KMS-11 (cell line): Measurements from ENCODE around the gene SPHK1.

ENCODE experiments used
- H2AFZ ChIP-seq: fragments of 200-600 bp; sonication (generic); 2 replicates; pipeline ENCODE4 v1.6.1; 2016; ENCODE audit warnings: antibody characterized with exemption, mixed run types, low read depth
- H3K27ac ChIP-seq: fragments of 200-600 bp; sonication (generic); 2 replicates; pipeline ENCODE4 v1.6.1; 2016; ENCODE audit warnings: mild to moderate bottlenecking, mixed run types
- H3K27me3 ChIP-seq: fragments of 200-600 bp; sonication (generic); 2 replicates; pipeline ENCODE4 v1.6.1; 2017; ENCODE audit warnings: mild to moderate bottlenecking, low read depth, mixed run types, moderate library complexity; ENCODE audit not compliant: insufficient read depth
- H3K36me3 ChIP-seq: fragments of 200-600 bp; sonication (generic); 2 replicates; pipeline ENCODE4 v1.6.1; 2017; ENCODE audit warnings: mild to moderate bottlenecking, mixed run types; ENCODE audit not compliant: insufficient read depth
- H3K4me1 ChIP-seq: fragments of 200-600 bp; sonication (generic); 2 replicates; pipeline ENCODE4 v1.6.1; 2016; ENCODE audit warnings: mild to moderate bottlenecking, low read depth, mixed run types; ENCODE audit not compliant: poor library complexity, severe bottlenecking
- H3K4me2 ChIP-seq: fragments of 200-600 bp; sonication (generic); 2 replicates; pipeline ENCODE4 v1.7.0; 2016; ENCODE audit warnings: mild to moderate bottlenecking, mixed run types
- H3K4me3 ChIP-seq: fragments of 200-600 bp; sonication (generic); IDR thresholded peaks from 2 replicates; pipeline ENCODE4 v1.6.1; 2017; ENCODE audit warnings: low read depth, low read length, mixed read lengths; ENCODE audit not compliant: insufficient read depth
- H3K79me2 ChIP-seq: fragments of 200-600 bp; sonication (generic); 2 replicates; pipeline ENCODE4 v1.6.1; 2016; ENCODE audit warnings: low read depth, mixed run types; ENCODE audit not compliant: insufficient read depth
- H3K9ac ChIP-seq: fragments of 200-600 bp; sonication (generic); 2 replicates; pipeline ENCODE4 v1.6.1; 2016; ENCODE audit warnings: mild to moderate bottlenecking, mixed run types
- H4K20me1 ChIP-seq: fragments of 200-600 bp; sonication (generic); 2 replicates; pipeline ENCODE4 v1.6.1; 2016; ENCODE audit warnings: mild to moderate bottlenecking, mixed run types; ENCODE audit not compliant: insufficient read depth
- TF ChIP-seq, protein P1 (sequence below): fragments of 200-600 bp; sonication (generic); conservative IDR thresholded peaks from 2 replicates; pipeline ENCODE4 v1.6.1; 2017; ENCODE audit warnings: low read depth, mild to moderate bottlenecking, antibody characterized with exemption, low read length, moderate library complexity, mixed read lengths

SPHK1 gene, protein sequence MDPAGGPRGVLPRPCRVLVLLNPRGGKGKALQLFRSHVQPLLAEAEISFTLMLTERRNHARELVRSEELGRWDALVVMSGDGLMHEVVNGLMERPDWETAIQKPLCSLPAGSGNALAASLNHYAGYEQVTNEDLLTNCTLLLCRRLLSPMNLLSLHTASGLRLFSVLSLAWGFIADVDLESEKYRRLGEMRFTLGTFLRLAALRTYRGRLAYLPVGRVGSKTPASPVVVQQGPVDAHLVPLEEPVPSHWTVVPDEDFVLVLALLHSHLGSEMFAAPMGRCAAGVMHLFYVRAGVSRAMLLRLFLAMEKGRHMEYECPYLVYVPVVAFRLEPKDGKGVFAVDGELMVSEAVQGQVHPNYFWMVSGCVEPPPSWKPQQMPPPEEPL

GRCh38 chr17:76384222-76384986, at the start of gene SPHK1:
Gene SPHK1, plus strand, starts transcription at chr17:76384609. Its CDS starts 1,036 bp downstream, at chr17:76385645.
- Histone ChIP-seq H2AFZ (peak within 1 kb of the TSS; percentile 84), H3K27ac (0 out of 2 replicates have a peak within 1 kb of the TSS, but pooled peaks have one; percentile 1), H4K20me1 (no peaks in the 10 kb centered on the region), H3K36me3 (no peaks in the 10 kb centered on the region), H3K4me3 (no peak within 1 kb of the TSS), H3K4me1 (peaks cover 17% of the 10 kb centered on the region), H3K4me2 (peak within 1 kb of the TSS; percentile 99), H3K27me3 (peaks cover 19% of the 10 kb centered on the region), H3K79me2 (no peaks in the 10 kb centered on the region), H3K9ac (peak within 1 kb of the TSS; percentile 33; the same call in 1 of the 2 replicates)
- TF ChIP-seq, protein P1, sequence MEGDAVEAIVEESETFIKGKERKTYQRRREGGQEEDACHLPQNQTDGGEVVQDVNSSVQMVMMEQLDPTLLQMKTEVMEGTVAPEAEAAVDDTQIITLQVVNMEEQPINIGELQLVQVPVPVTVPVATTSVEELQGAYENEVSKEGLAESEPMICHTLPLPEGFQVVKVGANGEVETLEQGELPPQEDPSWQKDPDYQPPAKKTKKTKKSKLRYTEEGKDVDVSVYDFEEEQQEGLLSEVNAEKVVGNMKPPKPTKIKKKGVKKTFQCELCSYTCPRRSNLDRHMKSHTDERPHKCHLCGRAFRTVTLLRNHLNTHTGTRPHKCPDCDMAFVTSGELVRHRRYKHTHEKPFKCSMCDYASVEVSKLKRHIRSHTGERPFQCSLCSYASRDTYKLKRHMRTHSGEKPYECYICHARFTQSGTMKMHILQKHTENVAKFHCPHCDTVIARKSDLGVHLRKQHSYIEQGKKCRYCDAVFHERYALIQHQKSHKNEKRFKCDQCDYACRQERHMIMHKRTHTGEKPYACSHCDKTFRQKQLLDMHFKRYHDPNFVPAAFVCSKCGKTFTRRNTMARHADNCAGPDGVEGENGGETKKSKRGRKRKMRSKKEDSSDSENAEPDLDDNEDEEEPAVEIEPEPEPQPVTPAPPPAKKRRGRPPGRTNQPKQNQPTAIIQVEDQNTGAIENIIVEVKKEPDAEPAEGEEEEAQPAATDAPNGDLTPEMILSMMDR = no peak

DNA sequence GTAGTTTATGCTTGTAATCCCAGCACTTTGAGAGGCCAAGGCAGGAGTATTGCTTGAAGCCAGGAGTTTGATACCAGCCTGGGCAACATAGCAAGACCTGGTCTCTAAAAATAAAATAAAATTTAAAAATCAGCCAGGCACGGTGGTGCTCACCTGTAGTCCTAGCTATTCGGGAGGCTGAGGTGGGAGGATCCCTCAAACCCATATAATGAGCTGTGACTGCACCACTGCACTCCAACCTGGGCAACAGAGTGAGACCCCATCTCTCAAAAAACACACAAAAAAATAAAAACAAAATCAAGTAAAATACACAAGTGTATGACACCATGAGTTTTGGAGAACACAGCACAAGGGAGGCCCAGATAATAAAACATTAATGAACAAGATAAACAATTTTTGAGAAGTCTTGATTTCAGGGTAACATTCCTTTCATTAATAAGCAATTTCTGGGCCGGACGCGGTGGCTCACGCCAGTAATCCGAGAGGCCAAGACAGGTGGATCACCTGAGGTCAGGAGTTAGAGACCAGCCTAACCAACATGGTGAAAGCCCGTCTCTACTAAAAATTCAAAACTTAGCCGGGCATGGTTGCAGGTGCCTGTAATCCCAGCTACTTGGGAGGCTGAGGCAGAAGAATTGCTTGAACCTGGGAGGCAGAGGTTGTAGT, 48.6 kb upstream of the SPHK1 start:
- Histone ChIP-seq H3K27me3 (no peaks in the 10 kb centered on the region), H3K27ac (no peak overlapping the region), H3K36me3 (no peaks in the 10 kb centered on the region), H3K9ac (no peak overlapping the region), H3K79me2 (no peaks in the 10 kb centered on the region), H4K20me1 (no peaks in the 10 kb centered on the region), H3K4me2 (no peak overlapping the region), H2AFZ (no peak overlapping the region), H3K4me1 (peaks cover 7% of the 10 kb centered on the region), H3K4me3 (no peak overlapping the region)
- TF ChIP-seq, protein P1 = no peak

DNA sequence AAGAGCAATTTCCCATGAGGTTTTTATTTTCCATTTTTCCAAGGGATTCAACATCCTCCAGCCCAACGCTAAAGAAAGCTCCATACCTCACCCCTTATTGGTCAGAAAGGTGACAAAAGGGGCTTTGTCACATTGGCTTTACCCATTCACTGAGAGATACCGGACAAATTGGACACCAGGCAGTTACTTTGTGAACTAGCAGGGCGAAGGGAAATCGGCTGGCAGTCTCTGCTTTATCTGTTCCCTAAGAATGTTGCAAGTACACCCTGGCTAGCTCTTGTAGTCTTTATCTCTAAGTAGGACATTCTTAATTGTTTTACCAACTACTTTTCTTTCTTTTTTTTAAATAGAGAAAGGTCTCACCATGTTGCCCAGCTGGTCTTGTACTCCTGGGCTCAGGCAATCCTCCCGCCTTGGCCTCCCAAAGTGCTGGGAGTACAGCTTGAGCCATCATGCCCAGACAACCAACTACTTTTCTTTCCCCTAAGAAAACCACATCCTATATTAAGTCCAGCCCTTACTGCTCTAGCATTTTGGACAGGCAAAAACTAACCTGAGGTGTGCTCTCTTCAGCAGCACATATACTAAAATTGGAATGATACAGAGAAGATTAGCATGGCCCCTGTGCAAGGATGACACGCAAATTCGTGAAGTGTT, 47.5 kb upstream of the SPHK1 start:
- TF ChIP-seq, protein P1 = no peak
- no peaks in the 10 kb centered on the region for H4K20me1 ChIP-seq
- no peak overlapping the region for H3K4me3 ChIP-seq
- H3K79me2 ChIP-seq = no peaks in the 10 kb centered on the region
- no peak overlapping the region for H3K27ac ChIP-seq
- H3K9ac ChIP-seq = no peak overlapping the region
- H3K27me3 ChIP-seq = no peaks in the 10 kb centered on the region
- H3K4me1 ChIP-seq = peaks cover 7% of the 10 kb centered on the region
- no peak overlapping the region for H2AFZ ChIP-seq
- H3K36me3 ChIP-seq = no peaks in the 10 kb centered on the region
- H3K4me2 ChIP-seq = no peak overlapping the region

- Histone ChIP-seq H3K79me2 (no peaks in the 10 kb centered on the region), H3K27ac (no peak overlapping the region), H3K9ac (no peak overlapping the region), H3K4me2 (no peak overlapping the region), H3K4me1 (peaks cover 7% of the 10 kb centered on the region), H3K4me3 (no peak overlapping the region), H4K20me1 (no peaks in the 10 kb centered on the region), H2AFZ (no peak overlapping the region), H3K36me3 (no peaks in the 10 kb centered on the region), H3K27me3 (no peaks in the 10 kb centered on the region)
- TF ChIP-seq, protein P1 = no peak
Observed at GRCh38 chr17:76337413-76337777, 47.0 kb upstream of the SPHK1 start.
